ENCODE results near the gene CACNA1A. TPM values are rescaled to one million over a fixed set of nuclear protein-coding genes. Genes with fewer than 3 reads are reported as not detected.
"Not testable (repeated sequence)": the region's sequence is repeated elsewhere in the genome, so short reads cannot be mapped to it uniquely, and the experiment has no call there.

CACNA1A gene
- total RNA-seq, 1 experiment from 2014 or later: not detected

DNA sequence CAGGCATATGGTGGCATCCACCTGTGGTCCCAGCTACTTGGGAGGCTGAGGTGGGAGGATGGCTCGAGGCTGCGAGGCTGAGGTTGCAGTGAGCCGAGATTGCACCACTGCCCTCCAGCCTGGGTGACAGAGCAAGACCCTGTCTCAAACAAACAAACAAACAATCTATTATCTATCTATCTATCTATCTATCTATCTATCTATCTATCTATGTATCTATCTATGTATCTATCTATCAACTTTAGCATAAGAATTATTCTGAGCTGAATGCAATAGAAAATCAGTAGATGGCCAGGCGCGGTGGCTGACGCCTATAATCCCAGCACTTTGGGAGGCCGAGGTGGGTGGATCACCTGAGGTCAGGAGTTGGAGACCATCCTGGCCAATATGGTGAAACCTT, 304.2 kb downstream of the CACNA1A start:
- not testable (repeated sequence) for H4K20me1 ChIP-seq (ENCODE audit: insufficient read depth, low read depth, low read length); H2AFZ ChIP-seq (ENCODE audit: low read length); H3K79me2 ChIP-seq (ENCODE audit: low read length); H3K9me2 ChIP-seq (replicated peaks; ENCODE audit: insufficient read depth, low read length); H3K36me3 ChIP-seq (ENCODE audit: insufficient read depth, low read length); H3K27me3 ChIP-seq (ENCODE audit: low read length); H3K4me2 ChIP-seq (ENCODE audit: low read depth, low read length, poor library complexity, severe bottlenecking); H3K4me1 ChIP-seq (ENCODE audit: low read length); H3K27ac ChIP-seq (ENCODE audit: low read length); DNase-seq; H3K9me3 ChIP-seq (ENCODE audit: low read length); H3K9ac ChIP-seq (ENCODE audit: low read length); H3K4me3 ChIP-seq (ENCODE audit: low read length)

GRCh38 chr19:13198634-13199033, 307.6 kb downstream of the CACNA1A start:
- no peaks in the 10 kb centered on the region for H3K9me2 ChIP-seq (replicated peaks; ENCODE audit: insufficient read depth, low read length)
- no peak overlapping the region for H2AFZ ChIP-seq (ENCODE audit: low read length)
- H3K4me2 ChIP-seq (ENCODE audit: low read depth, low read length, poor library complexity, severe bottlenecking): no peak overlapping the region

DNA sequence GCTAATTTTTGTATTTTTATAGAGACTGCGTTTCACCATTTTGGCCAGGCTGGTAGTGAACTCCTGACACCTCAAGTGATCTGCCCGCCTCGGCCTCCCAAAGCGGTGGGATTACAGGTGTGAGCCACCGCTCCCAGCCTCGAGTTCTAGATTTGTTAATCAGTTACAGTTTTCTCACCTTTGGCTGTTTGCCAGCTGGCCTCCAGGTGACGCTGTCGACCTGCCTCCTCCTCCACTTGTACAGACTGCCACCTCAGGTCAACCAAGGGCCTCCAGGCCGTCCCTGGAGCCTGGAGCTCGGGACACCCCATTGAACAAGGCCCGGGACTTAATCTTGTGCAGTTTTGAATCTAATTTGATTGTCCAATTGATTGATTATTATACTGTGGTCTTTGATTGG, 310.6 kb downstream of the CACNA1A start:
- H3K4me3 ChIP-seq (ENCODE audit: low read length): no peak overlapping the region
- no peak overlapping the region for H3K4me2 ChIP-seq (ENCODE audit: low read depth, low read length, poor library complexity, severe bottlenecking)
- H3K9me3 ChIP-seq (ENCODE audit: low read length): no peaks in the 10 kb centered on the region
- no peak overlapping the region for H3K9ac ChIP-seq (ENCODE audit: low read length)
- H3K36me3 ChIP-seq (ENCODE audit: insufficient read depth, low read length): no peaks in the 10 kb centered on the region
- no peaks in the 10 kb centered on the region for H3K9me2 ChIP-seq (replicated peaks; ENCODE audit: insufficient read depth, low read length)
- no peak overlapping the region for H3K27ac ChIP-seq (ENCODE audit: low read length)
- H3K79me2 ChIP-seq (ENCODE audit: low read length): no peaks in the 10 kb centered on the region
- no peak overlapping the region for H2AFZ ChIP-seq (ENCODE audit: low read length)
- no peaks in the 10 kb centered on the region for H3K27me3 ChIP-seq (ENCODE audit: low read length)
- peak; percentile 86 for DNase-seq
- H3K4me1 ChIP-seq (ENCODE audit: low read length): no peaks in the 10 kb centered on the region
- H4K20me1 ChIP-seq (ENCODE audit: insufficient read depth, low read depth, low read length): no peaks in the 10 kb centered on the region

More at GRCh38 chr19:13198634-13199033, 307.6 kb downstream of the CACNA1A start:
- H3K36me3 ChIP-seq (ENCODE audit: insufficient read depth, low read length): no peaks in the 10 kb centered on the region
- H3K9me3 ChIP-seq (ENCODE audit: low read length): no peaks in the 10 kb centered on the region
- H3K4me3 ChIP-seq (ENCODE audit: low read length): no peak overlapping the region
- H3K79me2 ChIP-seq (ENCODE audit: low read length): no peaks in the 10 kb centered on the region
- no peaks in the 10 kb centered on the region for H3K27me3 ChIP-seq (ENCODE audit: low read length)
- no peaks in the 10 kb centered on the region for H4K20me1 ChIP-seq (ENCODE audit: insufficient read depth, low read depth, low read length)
- H3K27ac ChIP-seq (ENCODE audit: low read length): no peak overlapping the region
- no peak for DNase-seq
- no peak overlapping the region for H3K9ac ChIP-seq (ENCODE audit: low read length)
- H3K4me1 ChIP-seq (ENCODE audit: low read length): no peaks in the 10 kb centered on the region

- no peaks in the 10 kb centered on the region for H3K27me3 ChIP-seq (ENCODE audit: low read length)
- H4K20me1 ChIP-seq (ENCODE audit: insufficient read depth, low read depth, low read length): no peaks in the 10 kb centered on the region
- H3K79me2 ChIP-seq (ENCODE audit: low read length): no peaks in the 10 kb centered on the region
- H3K9me2 ChIP-seq (replicated peaks; ENCODE audit: insufficient read depth, low read length): no peaks in the 10 kb centered on the region
- H3K4me1 ChIP-seq (ENCODE audit: low read length): no peaks in the 10 kb centered on the region
- no peak overlapping the region for H3K9ac ChIP-seq (ENCODE audit: low read length)
- H3K4me2 ChIP-seq (ENCODE audit: low read depth, low read length, poor library complexity, severe bottlenecking): no peak overlapping the region
- H2AFZ ChIP-seq (ENCODE audit: low read length): no peak overlapping the region
- no peaks in the 10 kb centered on the region for H3K36me3 ChIP-seq (ENCODE audit: insufficient read depth, low read length)
- no peak for DNase-seq
- no peaks in the 10 kb centered on the region for H3K9me3 ChIP-seq (ENCODE audit: low read length)
- H3K27ac ChIP-seq (ENCODE audit: low read length): no peak overlapping the region
- no peak overlapping the region for H3K4me3 ChIP-seq (ENCODE audit: low read length)
These were observed 315.3 kb downstream of the CACNA1A start for GRCh38 chr19:13190781-13191540.

GRCh38 chr19:13189600-13189999, 316.7 kb downstream of the CACNA1A start:
- H3K36me3 ChIP-seq (ENCODE audit: insufficient read depth, low read length): no peaks in the 10 kb centered on the region
- no peak overlapping the region for H2AFZ ChIP-seq (ENCODE audit: low read length)
- no peaks in the 10 kb centered on the region for H3K9me3 ChIP-seq (ENCODE audit: low read length)
- no peak overlapping the region for H3K4me2 ChIP-seq (ENCODE audit: low read depth, low read length, poor library complexity, severe bottlenecking)
- H3K4me3 ChIP-seq (ENCODE audit: low read length): no peak overlapping the region
- no peaks in the 10 kb centered on the region for H3K9me2 ChIP-seq (replicated peaks; ENCODE audit: insufficient read depth, low read length)
- H3K27me3 ChIP-seq (ENCODE audit: low read length): no peaks in the 10 kb centered on the region
- DNase-seq: peak; percentile 29
- H4K20me1 ChIP-seq (ENCODE audit: insufficient read depth, low read depth, low read length): no peaks in the 10 kb centered on the region
- no peaks in the 10 kb centered on the region for H3K4me1 ChIP-seq (ENCODE audit: low read length)
- H3K79me2 ChIP-seq (ENCODE audit: low read length): no peaks in the 10 kb centered on the region
- H3K27ac ChIP-seq (ENCODE audit: low read length): no peak overlapping the region
- no peak overlapping the region for H3K9ac ChIP-seq (ENCODE audit: low read length)

DNA sequence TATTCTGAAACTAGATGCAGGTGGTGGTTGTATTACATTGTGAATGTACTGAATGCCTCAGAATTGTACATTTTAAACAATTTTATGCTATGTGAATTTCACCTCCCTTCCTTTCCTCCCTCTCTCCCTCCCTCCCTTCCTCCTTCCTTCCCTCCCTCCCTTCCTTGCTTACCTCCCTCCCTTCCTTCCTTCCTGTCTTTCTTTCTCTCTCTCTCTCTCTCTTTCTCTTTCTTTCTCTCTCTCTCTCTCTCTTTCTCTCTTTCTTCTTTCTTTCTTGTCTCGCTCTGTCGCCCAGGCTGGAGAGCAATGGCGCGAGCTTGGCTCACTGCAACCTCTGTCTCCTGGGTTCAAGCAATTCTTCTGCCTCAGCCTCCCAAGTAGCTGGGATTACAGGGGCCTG, 318.9 kb downstream of the CACNA1A start:
- H4K20me1 ChIP-seq (ENCODE audit: insufficient read depth, low read depth, low read length): no peaks in the 10 kb centered on the region
- H3K27ac ChIP-seq (ENCODE audit: low read length): no peak overlapping the region
- H3K4me1 ChIP-seq (ENCODE audit: low read length): no peaks in the 10 kb centered on the region
- DNase-seq: peak; percentile 7
- H3K9me3 ChIP-seq (ENCODE audit: low read length): no peaks in the 10 kb centered on the region
- no peak overlapping the region for H3K4me2 ChIP-seq (ENCODE audit: low read depth, low read length, poor library complexity, severe bottlenecking)
- no peak overlapping the region for H3K9ac ChIP-seq (ENCODE audit: low read length)
- H3K4me3 ChIP-seq (ENCODE audit: low read length): no peak overlapping the region
- no peak overlapping the region for H2AFZ ChIP-seq (ENCODE audit: low read length)
- no peaks in the 10 kb centered on the region for H3K27me3 ChIP-seq (ENCODE audit: low read length)
- H3K36me3 ChIP-seq (ENCODE audit: insufficient read depth, low read length): no peaks in the 10 kb centered on the region
- no peaks in the 10 kb centered on the region for H3K79me2 ChIP-seq (ENCODE audit: low read length)
- H3K9me2 ChIP-seq (replicated peaks; ENCODE audit: insufficient read depth, low read length): no peaks in the 10 kb centered on the region

DNA sequence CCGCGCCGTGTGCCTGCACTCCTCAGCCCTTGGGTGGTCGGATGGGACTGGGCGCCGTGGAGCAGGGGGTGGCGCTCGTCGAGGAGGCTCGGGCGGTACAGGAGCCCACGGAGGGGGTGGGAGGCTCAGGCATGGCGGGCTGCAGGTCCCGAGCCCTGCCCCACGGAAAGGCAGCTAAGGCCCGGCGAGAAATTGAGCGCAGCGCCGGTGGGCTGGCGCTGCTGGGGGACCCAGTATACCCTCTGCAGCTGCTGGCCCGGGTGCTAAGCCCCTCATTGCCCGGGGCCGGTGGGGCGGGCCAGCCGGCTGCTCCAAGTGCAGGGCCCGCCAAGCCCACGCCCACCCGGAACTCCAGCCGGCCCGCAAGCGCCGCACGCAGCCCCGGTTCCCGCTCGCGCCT, 319.6 kb downstream of the CACNA1A start:
- H3K27ac ChIP-seq (ENCODE audit: low read length); H3K9me3 ChIP-seq (ENCODE audit: low read length); H3K4me2 ChIP-seq (ENCODE audit: low read depth, low read length, poor library complexity, severe bottlenecking); H3K27me3 ChIP-seq (ENCODE audit: low read length); H3K79me2 ChIP-seq (ENCODE audit: low read length); H3K9me2 ChIP-seq (replicated peaks; ENCODE audit: insufficient read depth, low read length); H3K4me1 ChIP-seq (ENCODE audit: low read length); H2AFZ ChIP-seq (ENCODE audit: low read length); H3K36me3 ChIP-seq (ENCODE audit: insufficient read depth, low read length); H3K9ac ChIP-seq (ENCODE audit: low read length); H4K20me1 ChIP-seq (ENCODE audit: insufficient read depth, low read depth, low read length); DNase-seq; H3K4me3 ChIP-seq (ENCODE audit: low read length): not testable (repeated sequence)

GRCh38 chr19:13185763-13186657, 320.3 kb downstream of the CACNA1A start:
- H3K9ac ChIP-seq (ENCODE audit: low read length); H3K9me2 ChIP-seq (replicated peaks; ENCODE audit: insufficient read depth, low read length); H3K4me3 ChIP-seq (ENCODE audit: low read length); H3K4me2 ChIP-seq (ENCODE audit: low read depth, low read length, poor library complexity, severe bottlenecking); H2AFZ ChIP-seq (ENCODE audit: low read length); H3K9me3 ChIP-seq (ENCODE audit: low read length); H3K27ac ChIP-seq (ENCODE audit: low read length); H3K36me3 ChIP-seq (ENCODE audit: insufficient read depth, low read length); H3K4me1 ChIP-seq (ENCODE audit: low read length); H3K27me3 ChIP-seq (ENCODE audit: low read length); H3K79me2 ChIP-seq (ENCODE audit: low read length); H4K20me1 ChIP-seq (ENCODE audit: insufficient read depth, low read depth, low read length): not testable (repeated sequence)
- DNase-seq: peak; percentile 39
